ENCODE results near the gene FOXL1. TPM values are rescaled to one million over a fixed set of nuclear protein-coding genes. Genes with fewer than 3 reads are reported as not detected.

Gene FOXL1
- total RNA-seq, 1 experiment from 2014 or later: 0.13 TPM

- Histone ChIP-seq H3K9me3 (ENCODE audit: low read depth, low read length, poor library complexity, severe bottlenecking) (no peaks in the 10 kb centered on the region), H3K4me1 (ENCODE audit: insufficient read depth, low read length, poor library complexity, severe bottlenecking) (no peaks in the 10 kb centered on the region), H3K36me3 (ENCODE audit: insufficient read depth, low read length, poor library complexity, severe bottlenecking) (peaks cover 17% of the 10 kb centered on the region), H3K4me3 (ENCODE audit: low read depth, low read length, poor library complexity, severe bottlenecking) (no peak overlapping the region), H3K27me3 (replicated peaks; ENCODE audit: insufficient read depth, low read depth, low read length, poor library complexity) (no peaks in the 10 kb centered on the region), H3K27ac (ENCODE audit: low read depth, low read length, poor library complexity, severe bottlenecking) (no peak overlapping the region)
- TF ChIP-seq EZH2 (IDR thresholded peaks at IDR 0.05; ENCODE audit: borderline replicate concordance, low read depth, low read length, poor library complexity, severe bottlenecking) (no peak), CTCF (conservative IDR thresholded peaks at IDR 0.05; ENCODE audit: low read depth, low read length) (no peak)
- intact Hi-C loops (cut with micrococcal nuclease; ENCODE audit: unreplicated experiment): no loop called here
- DNase-seq (ENCODE audit: low spot score): no peak
- CTCF ChIA-PET: no interaction called here
- BruUV-seq (replicated peaks): no TSS peak
- POLR2A ChIA-PET (ENCODE audit: low non-redundant PET): no interaction called here
Measured at GRCh38 chr16:86540894-86541293, 37.5 kb upstream of the FOXL1 start.

GRCh38 chr16:86541560-86541959 lies 36.8 kb upstream of the FOXL1 start:
- Histone ChIP-seq H3K36me3 (ENCODE audit: insufficient read depth, low read length, poor library complexity, severe bottlenecking) (peaks cover 18% of the 10 kb centered on the region), H3K4me1 (ENCODE audit: insufficient read depth, low read length, poor library complexity, severe bottlenecking) (no peaks in the 10 kb centered on the region), H3K9me3 (ENCODE audit: low read depth, low read length, poor library complexity, severe bottlenecking) (no peaks in the 10 kb centered on the region), H3K27me3 (replicated peaks; ENCODE audit: insufficient read depth, low read depth, low read length, poor library complexity) (no peaks in the 10 kb centered on the region), H3K4me3 (ENCODE audit: low read depth, low read length, poor library complexity, severe bottlenecking) (no peak overlapping the region), H3K27ac (ENCODE audit: low read depth, low read length, poor library complexity, severe bottlenecking) (no peak overlapping the region)
- CTCF ChIA-PET: no interaction called here
- no TSS peak for BruUV-seq (replicated peaks)
- no peak for DNase-seq (ENCODE audit: low spot score)
- no peak for TF ChIP-seq EZH2 (IDR thresholded peaks at IDR 0.05; ENCODE audit: borderline replicate concordance, low read depth, low read length, poor library complexity, severe bottlenecking)
- intact Hi-C loops (cut with micrococcal nuclease; ENCODE audit: unreplicated experiment): no loop called here
- POLR2A ChIA-PET (ENCODE audit: low non-redundant PET): no interaction called here

- Histone ChIP-seq H3K36me3 (ENCODE audit: insufficient read depth, low read length, poor library complexity, severe bottlenecking) (peaks cover 21% of the 10 kb centered on the region), H3K4me1 (ENCODE audit: insufficient read depth, low read length, poor library complexity, severe bottlenecking) (no peaks in the 10 kb centered on the region), H3K27me3 (replicated peaks; ENCODE audit: insufficient read depth, low read depth, low read length, poor library complexity) (no peaks in the 10 kb centered on the region), H3K4me3 (ENCODE audit: low read depth, low read length, poor library complexity, severe bottlenecking) (no peak overlapping the region), H3K9me3 (ENCODE audit: low read depth, low read length, poor library complexity, severe bottlenecking) (no peaks in the 10 kb centered on the region), H3K27ac (ENCODE audit: low read depth, low read length, poor library complexity, severe bottlenecking) (no peak overlapping the region)
- BruUV-seq (replicated peaks): no TSS peak
- ChIA-PET CTCF (no interaction called here), POLR2A (ENCODE audit: low non-redundant PET) (interaction anchor here (0.5 kb wide), 1 partner anchor 519 kb away, joined by 3 read pairs; no protein-coding TSS in a partner anchor)
- TF ChIP-seq EZH2 (IDR thresholded peaks at IDR 0.05; ENCODE audit: borderline replicate concordance, low read depth, low read length, poor library complexity, severe bottlenecking) (no peak), CTCF (conservative IDR thresholded peaks at IDR 0.05; ENCODE audit: low read depth, low read length) (no peak)
- intact Hi-C loops (cut with micrococcal nuclease; ENCODE audit: unreplicated experiment): no loop called here
- DNase-seq (ENCODE audit: low spot score): no peak
Measured at GRCh38 chr16:86542756-86543750, 35.3 kb upstream of the FOXL1 start.
